Measurements from ENCODE around the gene NANOGP8.

NANOGP8 gene

DNA sequence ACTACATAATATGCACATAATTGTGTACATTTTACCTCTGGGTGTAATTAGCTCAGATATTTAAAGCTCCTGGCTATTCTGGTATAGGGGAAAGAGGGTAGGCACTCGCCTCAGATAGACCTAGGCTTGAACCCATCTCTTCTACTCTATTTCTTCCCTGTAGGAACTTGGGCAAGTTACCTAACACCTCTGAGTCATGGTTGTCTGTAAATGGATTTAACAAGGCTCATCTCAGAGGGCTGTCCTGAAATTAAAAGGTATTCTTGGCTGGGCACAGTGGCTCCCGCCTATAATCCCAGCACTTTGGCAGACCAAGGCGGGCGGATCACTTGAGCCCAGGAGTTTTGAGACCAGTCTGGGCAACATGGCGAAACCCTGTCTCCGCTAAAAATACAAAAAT lies 30.7 kb downstream of the NANOGP8 start:
- Histone ChIP-seq H3K4me3 (replicated peaks; ENCODE audit: insufficient read depth, low read length) (no peak overlapping the region), H3K27me3 (ENCODE audit: insufficient read depth, poor library complexity, severe bottlenecking) (no peaks in the 10 kb centered on the region), H3K27ac (replicated peaks) (no peak overlapping the region)
- peak in 1 of 2 experiments; percentile 5 for DNase-seq (ENCODE audit: low read depth in 1 of 2, low spot score in 1 of 2)
- TF ChIP-seq, protein P1, sequence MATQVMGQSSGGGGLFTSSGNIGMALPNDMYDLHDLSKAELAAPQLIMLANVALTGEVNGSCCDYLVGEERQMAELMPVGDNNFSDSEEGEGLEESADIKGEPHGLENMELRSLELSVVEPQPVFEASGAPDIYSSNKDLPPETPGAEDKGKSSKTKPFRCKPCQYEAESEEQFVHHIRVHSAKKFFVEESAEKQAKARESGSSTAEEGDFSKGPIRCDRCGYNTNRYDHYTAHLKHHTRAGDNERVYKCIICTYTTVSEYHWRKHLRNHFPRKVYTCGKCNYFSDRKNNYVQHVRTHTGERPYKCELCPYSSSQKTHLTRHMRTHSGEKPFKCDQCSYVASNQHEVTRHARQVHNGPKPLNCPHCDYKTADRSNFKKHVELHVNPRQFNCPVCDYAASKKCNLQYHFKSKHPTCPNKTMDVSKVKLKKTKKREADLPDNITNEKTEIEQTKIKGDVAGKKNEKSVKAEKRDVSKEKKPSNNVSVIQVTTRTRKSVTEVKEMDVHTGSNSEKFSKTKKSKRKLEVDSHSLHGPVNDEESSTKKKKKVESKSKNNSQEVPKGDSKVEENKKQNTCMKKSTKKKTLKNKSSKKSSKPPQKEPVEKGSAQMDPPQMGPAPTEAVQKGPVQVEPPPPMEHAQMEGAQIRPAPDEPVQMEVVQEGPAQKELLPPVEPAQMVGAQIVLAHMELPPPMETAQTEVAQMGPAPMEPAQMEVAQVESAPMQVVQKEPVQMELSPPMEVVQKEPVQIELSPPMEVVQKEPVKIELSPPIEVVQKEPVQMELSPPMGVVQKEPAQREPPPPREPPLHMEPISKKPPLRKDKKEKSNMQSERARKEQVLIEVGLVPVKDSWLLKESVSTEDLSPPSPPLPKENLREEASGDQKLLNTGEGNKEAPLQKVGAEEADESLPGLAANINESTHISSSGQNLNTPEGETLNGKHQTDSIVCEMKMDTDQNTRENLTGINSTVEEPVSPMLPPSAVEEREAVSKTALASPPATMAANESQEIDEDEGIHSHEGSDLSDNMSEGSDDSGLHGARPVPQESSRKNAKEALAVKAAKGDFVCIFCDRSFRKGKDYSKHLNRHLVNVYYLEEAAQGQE (IDR thresholded peaks at IDR 0.05; ENCODE audit: insufficient replicate concordance, low read depth) = no peak
- no peak for TF ChIP-seq GABPA (IDR thresholded peaks at IDR 0.05; ENCODE audit: low read depth)
- no peak for TF ChIP-seq POLR2AphosphoS5 (IDR thresholded peaks at IDR 0.05; ENCODE audit: low read depth)
- TF ChIP-seq, protein P2, sequence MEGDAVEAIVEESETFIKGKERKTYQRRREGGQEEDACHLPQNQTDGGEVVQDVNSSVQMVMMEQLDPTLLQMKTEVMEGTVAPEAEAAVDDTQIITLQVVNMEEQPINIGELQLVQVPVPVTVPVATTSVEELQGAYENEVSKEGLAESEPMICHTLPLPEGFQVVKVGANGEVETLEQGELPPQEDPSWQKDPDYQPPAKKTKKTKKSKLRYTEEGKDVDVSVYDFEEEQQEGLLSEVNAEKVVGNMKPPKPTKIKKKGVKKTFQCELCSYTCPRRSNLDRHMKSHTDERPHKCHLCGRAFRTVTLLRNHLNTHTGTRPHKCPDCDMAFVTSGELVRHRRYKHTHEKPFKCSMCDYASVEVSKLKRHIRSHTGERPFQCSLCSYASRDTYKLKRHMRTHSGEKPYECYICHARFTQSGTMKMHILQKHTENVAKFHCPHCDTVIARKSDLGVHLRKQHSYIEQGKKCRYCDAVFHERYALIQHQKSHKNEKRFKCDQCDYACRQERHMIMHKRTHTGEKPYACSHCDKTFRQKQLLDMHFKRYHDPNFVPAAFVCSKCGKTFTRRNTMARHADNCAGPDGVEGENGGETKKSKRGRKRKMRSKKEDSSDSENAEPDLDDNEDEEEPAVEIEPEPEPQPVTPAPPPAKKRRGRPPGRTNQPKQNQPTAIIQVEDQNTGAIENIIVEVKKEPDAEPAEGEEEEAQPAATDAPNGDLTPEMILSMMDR (IDR thresholded peaks at IDR 0.05; ENCODE audit: insufficient read depth, low read length) = no peak
- TF ChIP-seq SPI1 (IDR thresholded peaks at IDR 0.05; ENCODE audit: borderline replicate concordance, low read depth) = no peak

DNA sequence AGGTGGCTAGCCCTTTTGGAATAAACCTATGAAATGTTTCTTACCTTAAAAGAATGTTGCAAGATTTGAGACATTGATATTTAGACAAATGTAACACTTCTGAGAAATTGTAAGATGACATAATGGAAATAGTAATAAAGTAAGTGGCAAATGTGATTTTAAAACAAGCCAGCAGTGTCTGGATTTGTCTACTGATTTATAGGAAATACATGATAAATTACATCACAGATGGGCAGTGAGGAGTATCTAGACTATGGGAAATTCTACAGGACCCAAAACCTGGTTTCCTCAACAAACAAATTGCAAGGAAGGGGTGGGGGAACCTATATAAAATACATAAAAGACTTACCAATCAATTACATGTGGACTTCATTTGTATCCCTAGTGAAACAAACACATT lies 37.1 kb downstream of the NANOGP8 start:
- TF ChIP-seq POLR2AphosphoS5 (IDR thresholded peaks at IDR 0.05; ENCODE audit: low read depth) (no peak), SPI1 (IDR thresholded peaks at IDR 0.05; ENCODE audit: borderline replicate concordance, low read depth) (no peak), GABPA (IDR thresholded peaks at IDR 0.05; ENCODE audit: low read depth) (no peak)
- TF ChIP-seq, protein P2 (IDR thresholded peaks at IDR 0.05; ENCODE audit: insufficient read depth, low read length) = no peak
- TF ChIP-seq, protein P1 (IDR thresholded peaks at IDR 0.05; ENCODE audit: insufficient replicate concordance, low read depth) = no peak
- Histone ChIP-seq H3K27ac (replicated peaks) (no peak overlapping the region), H3K27me3 (ENCODE audit: insufficient read depth, poor library complexity, severe bottlenecking) (no peaks in the 10 kb centered on the region), H3K4me3 (replicated peaks; ENCODE audit: insufficient read depth, low read length) (no peak overlapping the region)
- no peak for DNase-seq (ENCODE audit: low read depth in 1 of 2, low spot score in 1 of 2)

DNA sequence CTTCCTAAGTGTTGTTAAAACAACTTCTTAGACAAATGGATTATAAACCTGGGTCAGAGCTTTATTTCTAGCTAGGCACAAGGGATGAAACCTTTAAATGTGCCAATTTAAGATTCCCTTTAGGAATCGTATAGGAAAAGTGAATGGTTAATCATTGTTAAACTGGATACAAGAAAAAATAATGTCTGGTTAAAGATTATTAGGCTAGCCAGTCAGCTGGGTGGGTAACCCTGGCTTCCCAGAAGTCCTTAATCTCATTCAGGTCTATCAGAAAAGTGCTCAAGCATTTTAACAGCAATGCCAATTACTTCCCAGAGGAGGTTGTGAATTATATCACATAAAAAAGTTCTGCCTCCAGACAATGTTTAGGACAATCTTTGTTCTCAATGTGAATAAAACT lies 37.6 kb downstream of the NANOGP8 start:
- H3K27ac ChIP-seq (replicated peaks) = no peak overlapping the region
- H3K4me3 ChIP-seq (replicated peaks; ENCODE audit: insufficient read depth, low read length) = no peak overlapping the region
- TF ChIP-seq SPI1 (IDR thresholded peaks at IDR 0.05; ENCODE audit: borderline replicate concordance, low read depth) = no peak
- TF ChIP-seq, protein P1 (IDR thresholded peaks at IDR 0.05; ENCODE audit: insufficient replicate concordance, low read depth) = no peak
- TF ChIP-seq GABPA (IDR thresholded peaks at IDR 0.05; ENCODE audit: low read depth) = no peak
- no peak for TF ChIP-seq POLR2AphosphoS5 (IDR thresholded peaks at IDR 0.05; ENCODE audit: low read depth)
- TF ChIP-seq, protein P2 (IDR thresholded peaks at IDR 0.05; ENCODE audit: insufficient read depth, low read length) = no peak
- no peak for DNase-seq (ENCODE audit: low read depth in 1 of 2, low spot score in 1 of 2)
- H3K27me3 ChIP-seq (ENCODE audit: insufficient read depth, poor library complexity, severe bottlenecking) = no peaks in the 10 kb centered on the region

Measured in HL-60 (cell line).